Thoracic aorta (tissue), 2 donors: ENCODE measurements around the gene EIF2AK3. TPM values are rescaled to one million over a fixed set of nuclear protein-coding genes. Genes with fewer than 3 reads are reported as not detected.

Experiments
- ATAC-seq: fragments of 150-250 bp; one replicate; pipeline ENCODE4 v1.8.0; 2017; ENCODE audit warnings: low read depth; ENCODE audit not compliant: insufficient number of reproducible peaks, low FRiP score
- DNase-seq: peaks from one replicate; pipeline ENCODE4 v3.0.0-alpha.2; 2020; ENCODE audit warnings: low spot score
- H3K27ac ChIP-seq, 2 donors: fragments of 200-600 bp; sonication (generic); 1 replicate in 1 of 2; 2 replicates in 1 of 2; pipeline ENCODE4 v1.5.1; 2016; ENCODE audit warnings: mild to moderate bottlenecking in 2 of 2, moderate library complexity in 2 of 2
- H3K27me3 ChIP-seq: fragments of 200-600 bp; sonication (generic); replicated peaks from 2 replicates; pipeline ENCODE4 v1.6.0; 2016; ENCODE audit warnings: mild to moderate bottlenecking; ENCODE audit not compliant: insufficient read depth
- H3K36me3 ChIP-seq: fragments of 200-600 bp; sonication (generic); one replicate; pipeline ENCODE4 v1.5.1; 2016
- H3K4me1 ChIP-seq, 2 donors: fragments of 200-600 bp; sonication (generic); 1 replicate in 1 of 2; 2 replicates in 1 of 2; pipeline versions ENCODE4 v1.5.1 to v1.6.0; 2016; ENCODE audit warnings: low read depth in 2 of 2, mild to moderate bottlenecking in 1 of 2; ENCODE audit not compliant: control insufficient read depth in 1 of 2
- H3K4me3 ChIP-seq: fragments of 200-600 bp; sonication (generic); 2 replicates; pipeline ENCODE4 v1.5.1; 2016; ENCODE audit warnings: mild to moderate bottlenecking
- H3K9me3 ChIP-seq: fragments of 200-600 bp; sonication (generic); 2 replicates; pipeline ENCODE4 v1.5.1; 2016
- CTCF ChIP-seq: fragments of 200-600 bp; sonication (generic); IDR thresholded peaks from one replicate; pipeline ENCODE4 v1.5.1; 2019; ENCODE audit warnings: antibody characterized with exemption
- total RNA-seq, 2 donors: library from RNA; depleted of rRNA; stranded (reverse); fragments of >200 nt; gene quantifications; one replicate each; pipeline versions ENCODE4 v1.1.0 to v1.2.3, GENCODE V29; 2016

EIF2AK3 gene
- total RNA-seq, 2 donors from 2014 or later: 23.8 to 33.6 TPM

GRCh38 chr2:88607416-88607815 is 19.8 kb downstream of the EIF2AK3 start:
- no peak for TF ChIP-seq CTCF
- H3K4me1 ChIP-seq: peaks cover 5 to 13% of the 10 kb centered on the region in 2 donors
- no peak overlapping the region for H3K27ac ChIP-seq
- no peak overlapping the region for H3K4me3 ChIP-seq
- DNase-seq: no peak
- H3K36me3 ChIP-seq: no peaks in the 10 kb centered on the region
- H3K27me3 ChIP-seq: no peaks in the 10 kb centered on the region
- no peak for ATAC-seq
- no peaks in the 10 kb centered on the region for H3K9me3 ChIP-seq

GRCh38 chr2:88606371-88607030 is 20.8 kb downstream of the EIF2AK3 start:
- DNase-seq (no peak), ATAC-seq (no peak)
- H3K4me1 ChIP-seq: peaks cover 14 to 16% of the 10 kb centered on the region in 2 donors

GRCh38 chr2:88603146-88603545 is 24.1 kb downstream of the EIF2AK3 start:
- H3K4me3 ChIP-seq: no peak overlapping the region
- H3K4me1 ChIP-seq: peaks cover 28 to 34% of the 10 kb centered on the region in 2 donors
- H3K36me3 ChIP-seq: no peaks in the 10 kb centered on the region
- peak overlapping the region in 1 of 2 donors; percentile 40 for H3K27ac ChIP-seq
- ATAC-seq: no peak
- H3K9me3 ChIP-seq: no peaks in the 10 kb centered on the region
- DNase-seq: no peak
- H3K27me3 ChIP-seq: no peaks in the 10 kb centered on the region
- no peak for TF ChIP-seq CTCF

More at GRCh38 chr2:88606371-88607030, 20.8 kb downstream of the EIF2AK3 start:
- Histone ChIP-seq H3K27ac (no peak overlapping the region), H3K27me3 (no peaks in the 10 kb centered on the region), H3K4me3 (no peak overlapping the region), H3K36me3 (no peaks in the 10 kb centered on the region), H3K9me3 (no peaks in the 10 kb centered on the region)
- TF ChIP-seq CTCF: no peak

GRCh38 chr2:88602022-88602421 is 25.2 kb downstream of the EIF2AK3 start:
- no peak for DNase-seq
- ATAC-seq: no peak
- Histone ChIP-seq H3K27me3 (no peaks in the 10 kb centered on the region), H3K4me1 (peaks cover 28 to 38% of the 10 kb centered on the region in 2 donors), H3K9me3 (no peaks in the 10 kb centered on the region), H3K4me3 (no peak overlapping the region), H3K36me3 (no peaks in the 10 kb centered on the region), H3K27ac (peak overlapping the region; percentile 40 to 64)
- no peak for TF ChIP-seq CTCF

- DNase-seq (no peak), ATAC-seq (no peak)
- TF ChIP-seq CTCF: no peak
- H3K27ac ChIP-seq: peak overlapping the region; percentile 40 to 64
- H3K9me3 ChIP-seq: no peaks in the 10 kb centered on the region
- H3K4me3 ChIP-seq: no peak overlapping the region
- no peaks in the 10 kb centered on the region for H3K27me3 ChIP-seq
- H3K36me3 ChIP-seq: no peaks in the 10 kb centered on the region
- H3K4me1 ChIP-seq: peaks cover 28 to 38% of the 10 kb centered on the region in 2 donors
Measured at GRCh38 chr2:88601286-88601685, 26.0 kb downstream of the EIF2AK3 start.
